GM12874 (cell line): ENCODE measurements around the gene SSBP2.

Experiments used
- CTCF ChIP-seq: IDR thresholded peaks from 2 replicates; pipeline ENCODE4 v1.5.1; 2011; ENCODE audit warnings: low read depth, mild to moderate bottlenecking, control low read depth, low read length, moderate library complexity; ENCODE audit not compliant: insufficient read depth

Gene SSBP2

GRCh38 chr5:81639556-81639955 lies 111.3 kb downstream of the SSBP2 start:
- no peak for TF ChIP-seq CTCF

GRCh38 chr5:81638471-81638870 lies 112.4 kb downstream of the SSBP2 start:
- TF ChIP-seq CTCF: no peak

GRCh38 chr5:81633891-81634290 lies 117.0 kb downstream of the SSBP2 start:
- no peak for TF ChIP-seq CTCF

GRCh38 chr5:81633471-81633870 lies 117.4 kb downstream of the SSBP2 start:
- TF ChIP-seq CTCF: no peak

GRCh38 chr5:81632679-81633078 lies 118.2 kb downstream of the SSBP2 start:
- TF ChIP-seq CTCF: no peak

GRCh38 chr5:81631621-81632020 lies 119.3 kb downstream of the SSBP2 start:
- no peak for TF ChIP-seq CTCF

- no peak for TF ChIP-seq CTCF
Measured at GRCh38 chr5:81631124-81631523, 119.8 kb downstream of the SSBP2 start.

- no peak for TF ChIP-seq CTCF
Measured at GRCh38 chr5:81630684-81631083, 120.2 kb downstream of the SSBP2 start.
